K562 (cell line): ENCODE results near the gene TMTC2. TPM values are rescaled to one million over a fixed set of nuclear protein-coding genes. Genes with fewer than 3 reads are reported as not detected.

Experiments used
- ATAC-seq: fragments of 200-7000 bp; cut with Tn5 transposase; 3 replicates; pipeline ENCODE4 v1.9.1; 2020; ENCODE audit warnings: moderate library complexity
- BruUV-seq: library from RNA; stranded (reverse); fragments of 400-500 nt; replicated peaks from 2 replicates; lab custom pipeline; 2021; lab: Mats Ljungman, UMichigan
- CTCF ChIA-PET: fragments of 300-600 bp; formaldehyde crosslinking; extraction: SDS; loops from one replicate; lab custom pipeline; 2021; ENCODE audit warnings: low intra/inter-chr PET ratio; lab: Yijun Ruan, JAX
- POLR2A ChIA-PET: fragments of 300-600, 350-650 bp; sonication (Branson Sonifier 250); formaldehyde crosslinking; extraction: SDS; loops from one replicate; lab custom pipeline; 2021; ENCODE audit warnings: antibody characterized with exemption, inconsistent platforms; lab: Yijun Ruan, JAX
- DNase-seq, 4 experiments: peaks; one replicate each; pipeline versions ENCODE4 v3.0.0 to v3.0.0-alpha.2; 2011 to 2018; ENCODE audit warnings: low spot score in 3 of 4, mixed read lengths in 3 of 4; ENCODE audit errors: extremely low read depth in 1 of 4
- FAIRE-seq: peaks from 2 replicates; lab custom pipeline; 2011; peaks lifted over from hg19 to GRCh38; lab: Jason Lieb, UNC
- H2AFZ ChIP-seq: 2 replicates; pipeline ENCODE4 v1.6.0; 2011; ENCODE audit warnings: low read depth, low read length, control low read depth, inconsistent platforms
- H3K27ac ChIP-seq: fragments of 200-600 bp; 3 replicates; pipeline ENCODE4 v1.8.0; 2011; ENCODE audit warnings: low read depth, mild to moderate bottlenecking, control low read depth, inconsistent platforms, low read length, moderate library complexity, mixed read lengths; ENCODE audit errors: extremely low read depth
- H3K27me3 ChIP-seq, 2 experiments: fragments of 300-600 bp in 1 of 2; 2 replicates in 1 of 2; 3 replicates in 1 of 2; pipeline versions ENCODE4 v1.6.0 to v1.8.0; 2011; ENCODE audit warnings: inconsistent platforms in 2 of 2, low read length in 2 of 2, mild to moderate bottlenecking in 1 of 2, mixed read lengths in 1 of 2, moderate library complexity in 1 of 2; ENCODE audit not compliant: control insufficient read depth in 2 of 2, insufficient read depth in 2 of 2
- H3K36me3 ChIP-seq: fragments of 300-600 bp; 3 replicates; pipeline ENCODE4 v1.8.0; 2011; ENCODE audit warnings: mild to moderate bottlenecking, low read length, inconsistent platforms; ENCODE audit not compliant: control insufficient read depth, insufficient read depth
- H3K4me1 ChIP-seq, 2 experiments: fragments of 200-600 bp in 1 of 2; replicated peaks in 1 of 2; 2 replicates in 1 of 2; 3 replicates in 1 of 2; pipeline versions ENCODE4 v1.5.1 to v1.8.0; 2011; ENCODE audit warnings: inconsistent platforms in 2 of 2, low read length in 2 of 2, mild to moderate bottlenecking in 1 of 2, mixed read lengths in 1 of 2, moderate library complexity in 1 of 2; ENCODE audit not compliant: control insufficient read depth in 2 of 2, insufficient read depth in 2 of 2
- H3K4me2 ChIP-seq: 2 replicates; pipeline ENCODE4 v1.6.1; 2011; ENCODE audit warnings: low read length, control low read depth, inconsistent platforms, mixed read lengths; ENCODE audit not compliant: insufficient read depth
- H3K4me3 ChIP-seq: fragments of 200-600 bp; sonication (generic), shearing (Covaris generic); 2 replicates; pipeline ENCODE4 v1.5.1; 2016; ENCODE audit warnings: control low read depth, inconsistent platforms
- H3K79me2 ChIP-seq: fragments of 200-600 bp; 3 replicates; pipeline ENCODE4 v1.8.0; 2011; ENCODE audit warnings: low read length, inconsistent platforms; ENCODE audit not compliant: control insufficient read depth, insufficient read depth
- H3K9ac ChIP-seq, 2 experiments: 2 replicates each; pipeline versions ENCODE4 v1.6.0 to v1.6.1; 2011; ENCODE audit warnings: low read depth in 2 of 2, low read length in 2 of 2, control low read depth in 1 of 2, inconsistent platforms in 1 of 2, mild to moderate bottlenecking in 1 of 2, mixed read lengths in 1 of 2; ENCODE audit not compliant: insufficient read depth in 1 of 2
- H3K9me1 ChIP-seq: one replicate; pipeline ENCODE4 v1.6.0; 2011; ENCODE audit warnings: inconsistent platforms, mild to moderate bottlenecking, low read length, moderate library complexity; ENCODE audit not compliant: control insufficient read depth, insufficient read depth
- H3K9me3 ChIP-seq: replicated peaks from 2 replicates; pipeline ENCODE4 v1.5.1; 2011; ENCODE audit warnings: low read depth, low read length, inconsistent platforms; ENCODE audit not compliant: control insufficient read depth, insufficient read depth
- H4K20me1 ChIP-seq: replicated peaks from 2 replicates; pipeline ENCODE4 v1.6.1; 2011; ENCODE audit warnings: low read length, inconsistent platforms, mixed read lengths; ENCODE audit not compliant: control insufficient read depth, insufficient read depth
- ATF2 ChIP-seq: sonication (generic); formaldehyde crosslinking; IDR thresholded peaks from 2 replicates; pipeline ENCODE4 v1.8.1; 2022; ENCODE audit warnings: missing genetic modification reagents
- BHLHE40 ChIP-seq: IDR thresholded peaks from 2 replicates; pipeline ENCODE4 v1.6.1; 2011; ENCODE audit warnings: low read length, improper control_type of control experiment
- CBX2 ChIP-seq: fragments of 200-600 bp; sonication (generic); IDR thresholded peaks from one replicate; pipeline ENCODE4 v1.6.1; 2012; ENCODE audit warnings: mild to moderate bottlenecking, low read length, inconsistent platforms; ENCODE audit not compliant: insufficient read depth, poor library complexity, severe bottlenecking
- POLR3G ChIP-seq: IDR thresholded peaks from 2 replicates; pipeline ENCODE4 v1.6.1; 2011; ENCODE audit not compliant: insufficient read length, insufficient replicate concordance; ENCODE audit errors: extremely low read depth
- RBM25 ChIP-seq: fragments of 200-400 bp; formaldehyde crosslinking; IDR thresholded peaks from 2 replicates; pipeline ENCODE4 v1.6.1; 2018; ENCODE audit warnings: low read length, low read depth, moderate library complexity; ENCODE audit not compliant: severe bottlenecking
- SRF ChIP-seq, 2 experiments: fragments of 250-450, 450-650 bp in 1 of 2; sonication (Bioruptor Pico) in 1 of 2; sonication (generic) in 1 of 2; formaldehyde crosslinking; IDR thresholded peaks; 2 replicates each; pipeline versions ENCODE4 v1.5.0 to v1.5.1; 2020 to 2022; ENCODE audit warnings: mild to moderate bottlenecking in 1 of 2, missing genetic modification reagents in 1 of 2
- SRSF1 ChIP-seq: fragments of 200-400 bp; formaldehyde crosslinking; IDR thresholded peaks from 2 replicates; pipeline ENCODE4 v1.6.1; 2017; ENCODE audit warnings: mild to moderate bottlenecking, low read depth, low read length, moderate library complexity
- SUPT5H ChIP-seq: fragments of 450-650 bp; IDR thresholded peaks from 2 replicates; pipeline ENCODE4 v1.6.1; 2016
- TAF1 ChIP-seq: IDR thresholded peaks from 2 replicates; pipeline ENCODE4 v1.6.1; 2011; ENCODE audit warnings: mild to moderate bottlenecking, low read length, moderate library complexity; ENCODE audit not compliant: insufficient read depth, control insufficient read depth, severe bottlenecking; ENCODE audit errors: extremely low read depth
- ZBTB11 ChIP-seq, 3 experiments: fragments of 200-800 bp in 1 of 3; fragments of 250-450 bp in 1 of 3; fragments of 450-650 bp in 1 of 3; sonication (Bioruptor Pico) in 1 of 3; sonication (Bioruptor generic) in 1 of 3; formaldehyde crosslinking in 1 of 3; IDR thresholded peaks; 2 replicates each; pipeline versions ENCODE4 v1.6.1 to v1.8.0; 2016 to 2022; ENCODE audit warnings: mild to moderate bottlenecking in 2 of 3, missing genetic modification characterization in 2 of 3, missing compliant biosample characterization in 1 of 3, moderate library complexity in 1 of 3
- ZC3H11A ChIP-seq: IDR thresholded peaks from 2 replicates; pipeline ENCODE4 v1.6.1; 2012; ENCODE audit warnings: low read depth, low read length, improper control_type of control experiment
- ZNF134 ChIP-seq: fragments of 250-450 bp; sonication (Bioruptor Pico); conservative IDR thresholded peaks from 2 replicates; pipeline ENCODE4 v1.4.0; 2020
- ZNF175 ChIP-seq: fragments of 200-800 bp; sonication (Bioruptor generic); IDR thresholded peaks from 2 replicates; pipeline ENCODE4 v1.6.1; 2016; ENCODE audit warnings: low read depth, mild to moderate bottlenecking, missing genetic modification characterization, missing compliant biosample characterization
- ZNF436 ChIP-seq: fragments of 250-450, 450-650 bp; sonication (Bioruptor Pico); formaldehyde crosslinking; IDR thresholded peaks from 2 replicates; pipeline ENCODE4 v1.7.0; 2020; ENCODE audit warnings: mild to moderate bottlenecking
- WGBS: fragments of 100-300 bp; shearing (Covaris generic); methylation state at CpG from one replicate; pipeline ENCODE4 v1.1.6; 2016; ENCODE audit warnings: low coverage, mixed read lengths; ENCODE audit not compliant: insufficient coverage; ENCODE audit errors: missing lambda C conversion rate; 5-methylcytosine and 5-hydroxymethylcytosine counted together
- in situ Hi-C: fragments of 300-500 bp; cut with MboI; formaldehyde crosslinking; loops from 4 replicates; pipeline ENCODE4 v1.15.0; 2018; ENCODE audit warnings: inconsistent platforms, mixed read lengths
- intact Hi-C: fragments of 100-400 bp; cut with micrococcal nuclease; formaldehyde crosslinking; loops from 2 replicates; pipeline ENCODE4 v1.14.2; 2022
- polyA plus RNA-seq, 8 experiments: library from polyadenylated mRNA; depleted of rRNA in 4 of 8; stranded (reverse) in 5 of 8; unstranded in 3 of 8; fragments of >200 nt; fragmentation: Nextera tagmentation in 2 of 8; fragmentation: Illumina TruSeq in 1 of 8; extraction: Ambion mirVana in 2 of 8; extraction: Trizol in 1 of 8; gene quantifications; 2 replicates each; pipeline versions ENCODE4 v1.2.1 to v1.2.3, GENCODE V29; 2011 to 2014; ENCODE audit warnings: inconsistent platforms in 1 of 8, missing spikeins in 1 of 8
- total RNA-seq, 7 experiments: library from RNA; depleted of rRNA in 6 of 7; stranded (reverse); fragments of >200 nt in 6 of 7; fragmentation: Illumina TruSeq in 2 of 7; extraction: Trizol in 2 of 7; gene quantifications; 2 replicates each; pipeline versions ENCODE4 v1.2.1 to v1.2.3, GENCODE V29; 2011 to 2021; ENCODE audit warnings: low replicate concordance in 1 of 7

TMTC2 gene
- total and polyA plus RNA-seq, 9 of the 15 experiments (the other 6 are each of a cell fraction or from before 2014, with no cell fraction given) = 0.29 to 1.1 (median 0.55) TPM

- TF ChIP-seq ZNF436 (CRISPR knock-in tag) (no peak), ZBTB11 (CRISPR knock-in tag; IDR thresholded peaks at IDR 0.05) (no peak), ATF2 (CRISPR knock-in tag) (no peak), SRSF1 (no peak)
These were observed 7.6 kb downstream of the TMTC2 start (continued) for GRCh38 chr12:82694276-82694675.

GRCh38 chr12:82694970-82695369 is 8.3 kb downstream of the TMTC2 start:
- no peak overlapping the region for H3K4me2 ChIP-seq
- no peak overlapping the region for H3K4me3 ChIP-seq
- no peaks in the 10 kb centered on the region for H3K9me3 ChIP-seq
- no peak for DNase-seq
- no peaks in the 10 kb centered on the region for H3K27me3 ChIP-seq
- no TSS peak for BruUV-seq
- H3K27ac ChIP-seq = no peak overlapping the region
- FAIRE-seq = no peak
- ATAC-seq = no peak
- CTCF ChIA-PET = no interaction called here
- H3K4me1 ChIP-seq = no peaks in the 10 kb centered on the region
- WGBS = 4% methylated on average over 2 of the region's 2 CpGs
- no peaks in the 10 kb centered on the region for H3K36me3 ChIP-seq
- H4K20me1 ChIP-seq = no peaks in the 10 kb centered on the region
- POLR2A ChIA-PET = no interaction called here
- no peaks in the 10 kb centered on the region for H3K9me1 ChIP-seq
- H3K9ac ChIP-seq = no peak overlapping the region
- intact Hi-C loops (no loop called here), in situ Hi-C loops (no loop called here)
- H2AFZ ChIP-seq = no peak overlapping the region
- no peaks in the 10 kb centered on the region for H3K79me2 ChIP-seq
- TF ChIP-seq ZNF175 (no peak), POLR3G (no peak), SRF (CRISPR knock-in tag; IDR thresholded peaks at IDR 0.05) (no peak), ZC3H11A (no peak), TAF1 (no peak), ZNF134 (CRISPR knock-in tag) (no peak), RBM25 (no peak), CBX2 (no peak), BHLHE40 (no peak), SUPT5H (no peak)
